ENCODE results near the gene PLAU.

Gene PLAU

GRCh38 chr10:73866621-73867020 lies 44.3 kb upstream of the PLAU start:
- H3K4me3 ChIP-seq: peak overlapping the region; percentile 54
- DNase-seq (ENCODE audit: low spot score): no peak
- peak overlapping the region; percentile 60 to 82 for H3K27ac ChIP-seq

GRCh38 chr10:73867126-73867807 lies 43.7 kb upstream of the PLAU start:
- Histone ChIP-seq H3K27ac (peak overlapping the region; percentile 60 to 82), H3K4me3 (peak overlapping the region; percentile 54)
- no peak for TF ChIP-seq CTCF (IDR thresholded peaks at IDR 0.05)
- no peak for DNase-seq (ENCODE audit: low spot score)

More at GRCh38 chr10:73866621-73867020, 44.3 kb upstream of the PLAU start:
- no peak for TF ChIP-seq CTCF (IDR thresholded peaks at IDR 0.05)

- Histone ChIP-seq H3K4me3 (peak overlapping the region; percentile 27), H3K27ac (peak overlapping the region; percentile 60 to 82)
- DNase-seq (ENCODE audit: low spot score): no peak
- no peak for TF ChIP-seq CTCF (IDR thresholded peaks at IDR 0.05)
These were observed 42.9 kb upstream of the PLAU start for GRCh38 chr10:73867871-73868631.

- peak overlapping the region; percentile 27 for H3K4me3 ChIP-seq
- no peak for DNase-seq (ENCODE audit: low spot score)
- peak overlapping the region; percentile 60 to 82 for H3K27ac ChIP-seq
- TF ChIP-seq CTCF (IDR thresholded peaks at IDR 0.05): no peak
These were observed 42.2 kb upstream of the PLAU start for GRCh38 chr10:73868655-73869195.

GRCh38 chr10:73871295-73872189 lies 39.4 kb upstream of the PLAU start:
- H3K4me3 ChIP-seq: peak overlapping the region; percentile 95
- no peak for DNase-seq (ENCODE audit: low spot score)
- TF ChIP-seq CTCF (IDR thresholded peaks at IDR 0.05): no peak
- peak overlapping the region; percentile 67 to 93 for H3K27ac ChIP-seq

- H3K27ac ChIP-seq: peak overlapping the region; percentile 67 to 93
- peak overlapping the region; percentile 95 for H3K4me3 ChIP-seq
- DNase-seq (ENCODE audit: low spot score): no peak
- no peak for TF ChIP-seq CTCF (IDR thresholded peaks at IDR 0.05)
These were observed 38.7 kb upstream of the PLAU start for GRCh38 chr10:73872190-73872710.

Measured in coronary artery (tissue), 2 donors.